Activated CD8-positive, alpha-beta memory T cell treated with anti-CD3 and anti-CD28 coated beads, Interleukin-2, amount 10 ng/mL, durations not matched to agents 7 days and 5 days (primary cell): ENCODE measurements around the gene JAK1. TPM values are rescaled to one million over a fixed set of nuclear protein-coding genes. Genes with fewer than 3 reads are reported as not detected.

Experiments
- ATAC-seq: fragments of 150-1000 bp; cut with Tn5 transposase; one replicate; pipeline ENCODE4 v1.10.0; 2021; ENCODE audit warnings: moderate library complexity
- CTCF ChIA-PET: fragments of 350-600 bp; sonication (Branson Sonifier 250); formaldehyde crosslinking; loops from one replicate; lab custom pipeline; 2021; ENCODE audit warnings: antibody characterized with exemption; lab: Charles Lee
- DNase-seq: peaks from one replicate; pipeline ENCODE4 v3.0.0-alpha.2; 2020
- H3K27ac Mint-ChIP-seq: one replicate; pipeline ENCODE4 v1.8.0; 2021; ENCODE audit warnings: mild to moderate bottlenecking, mixed read lengths
- H3K27me3 Mint-ChIP-seq: one replicate; pipeline ENCODE4 v1.8.0; 2021; ENCODE audit warnings: mixed read lengths
- H3K36me3 Mint-ChIP-seq: one replicate; pipeline ENCODE4 v1.8.0; 2021; ENCODE audit warnings: mild to moderate bottlenecking, mixed read lengths
- H3K4me1 Mint-ChIP-seq: one replicate; pipeline ENCODE4 v1.8.0; 2021; ENCODE audit warnings: mixed read lengths
- H3K4me3 Mint-ChIP-seq: one replicate; pipeline ENCODE4 v1.8.0; 2021; ENCODE audit warnings: mild to moderate bottlenecking, moderate library complexity, mixed read lengths
- H3K9me3 Mint-ChIP-seq: one replicate; pipeline ENCODE4 v1.8.0; 2022; ENCODE audit warnings: low read depth, mixed read lengths
- total RNA-seq, 2 experiments: library from RNA; stranded (reverse); gene quantifications; one replicate each; pipeline ENCODE4 v1.2.3, GENCODE V29; 2021

Gene JAK1
- total RNA-seq, 2 experiments from 2014 or later = 166 to 173 TPM

DNA sequence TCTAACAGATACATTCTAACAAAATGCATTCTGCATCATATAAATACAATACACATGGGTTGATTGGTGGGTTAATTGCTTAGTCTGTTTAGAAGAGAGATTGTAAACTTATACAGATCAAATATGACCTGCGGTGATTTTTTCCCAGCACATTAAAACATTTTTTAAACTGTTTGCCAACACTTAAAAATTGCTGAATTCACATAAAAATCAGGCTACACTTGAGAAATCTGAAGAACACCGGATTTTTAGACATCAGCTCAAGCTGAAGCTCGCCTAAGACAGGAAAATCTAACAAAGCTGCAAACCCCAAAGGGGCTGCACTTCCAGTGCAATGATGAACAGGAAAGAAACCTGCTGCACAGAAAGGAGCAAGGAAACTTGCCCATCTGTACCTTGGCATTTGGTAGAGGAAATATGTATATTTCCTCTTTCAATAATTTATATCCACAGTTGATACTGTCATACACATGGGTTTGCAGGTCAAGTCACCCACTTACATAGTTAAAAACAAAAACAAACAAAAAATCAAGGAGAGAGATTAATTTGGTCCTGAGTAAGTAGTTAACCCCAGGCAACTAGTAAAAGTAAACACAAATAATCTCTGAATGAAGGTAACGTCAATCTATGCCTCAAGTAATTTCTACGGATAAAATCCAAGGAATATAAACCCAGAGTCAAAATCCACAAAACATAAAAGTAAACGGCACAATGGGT lies 30.4 kb upstream of the JAK1 start:
- CTCF ChIA-PET = no interaction called here
- no peak for ATAC-seq
- Mint-ChIP-seq H3K4me1 (peaks cover 10% of the 10 kb centered on the region), H3K9me3 (peaks cover 5% of the 10 kb centered on the region), H3K36me3 (peaks cover 7% of the 10 kb centered on the region), H3K27ac (no peak overlapping the region), H3K4me3 (no peak overlapping the region), H3K27me3 (peaks cover 4% of the 10 kb centered on the region)
- no peak for DNase-seq

DNA sequence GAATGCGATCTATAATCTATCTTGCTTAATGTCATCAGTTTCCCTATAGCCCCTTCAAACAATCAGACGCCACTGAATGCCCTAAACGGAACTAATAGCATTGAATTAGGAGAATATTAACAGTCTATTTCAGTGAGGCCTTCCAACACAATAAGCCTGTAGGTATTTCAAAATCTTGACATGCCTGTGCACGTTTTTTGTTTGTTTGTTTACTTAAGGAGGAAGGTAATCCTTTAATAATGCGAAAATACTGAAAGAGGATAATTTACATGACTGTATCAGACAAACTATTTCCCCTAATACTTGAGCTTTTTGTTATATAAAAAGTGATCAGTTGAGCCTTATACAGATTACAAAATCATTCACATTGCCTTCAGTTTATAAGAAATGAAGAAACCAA lies 29.0 kb upstream of the JAK1 start:
- H3K36me3 Mint-ChIP-seq = peaks cover 7% of the 10 kb centered on the region
- no peaks in the 10 kb centered on the region for H3K4me1 Mint-ChIP-seq
- peaks cover 5% of the 10 kb centered on the region for H3K9me3 Mint-ChIP-seq
- CTCF ChIA-PET = no interaction called here
- no peak overlapping the region for H3K4me3 Mint-ChIP-seq
- no peak for DNase-seq
- H3K27me3 Mint-ChIP-seq = peaks cover 4% of the 10 kb centered on the region
- no peak overlapping the region for H3K27ac Mint-ChIP-seq
- no peak for ATAC-seq

DNA sequence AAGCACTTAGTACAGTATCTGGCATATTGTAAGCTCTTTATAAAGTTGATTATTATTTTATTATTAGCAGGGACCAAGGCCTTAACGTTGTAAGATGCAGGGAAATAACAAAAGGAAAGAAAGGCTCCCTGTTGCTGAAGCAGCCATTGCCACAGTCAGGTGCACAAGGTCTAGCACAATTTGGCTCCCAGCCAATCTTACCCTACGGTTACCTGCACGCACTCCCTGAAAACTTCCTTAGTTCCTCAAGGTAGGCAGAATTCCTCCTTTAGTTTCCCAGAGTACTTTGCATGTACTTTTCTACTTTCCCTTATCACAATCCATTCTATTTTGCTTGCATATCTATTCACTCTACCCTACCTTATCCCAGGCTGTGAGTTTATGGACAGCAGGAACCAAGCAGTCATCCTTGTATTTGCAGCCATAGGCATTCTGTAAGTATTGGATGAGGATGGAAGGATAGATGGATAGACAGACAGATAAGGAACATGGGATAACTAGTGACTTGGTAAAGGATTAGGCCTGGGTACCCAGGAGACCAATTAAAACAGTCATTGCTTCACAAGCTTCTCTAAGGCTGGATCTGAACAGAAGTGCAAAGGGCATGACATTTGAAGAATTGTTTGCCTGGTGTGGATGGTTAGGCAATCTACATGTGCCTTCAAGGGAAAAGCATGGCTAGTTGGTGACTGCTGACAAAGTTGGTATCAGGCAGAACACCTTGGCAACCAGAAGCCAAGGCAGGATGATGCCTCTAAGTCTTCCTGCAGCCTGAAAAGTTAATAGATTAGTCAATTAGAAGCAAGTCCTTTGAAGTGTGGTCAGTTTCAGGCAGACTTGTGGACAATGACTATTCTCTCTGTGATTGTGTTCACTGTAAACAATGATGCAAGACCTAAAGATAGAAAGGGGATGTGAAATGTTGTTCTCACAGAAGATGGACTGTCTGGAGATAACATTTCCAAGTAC lies 20.8 kb upstream of the JAK1 start:
- CTCF ChIA-PET = interaction anchor here (1.0 kb wide), 1 partner anchor 20 kb away, joined by 4 read pairs; no protein-coding TSS in a partner anchor
- no peak overlapping the region for H3K27ac Mint-ChIP-seq
- no peak overlapping the region for H3K4me3 Mint-ChIP-seq
- no peak for ATAC-seq
- no peaks in the 10 kb centered on the region for H3K9me3 Mint-ChIP-seq
- DNase-seq = no peak
- H3K36me3 Mint-ChIP-seq = no peaks in the 10 kb centered on the region
- no peaks in the 10 kb centered on the region for H3K27me3 Mint-ChIP-seq
- peaks cover 6% of the 10 kb centered on the region for H3K4me1 Mint-ChIP-seq

DNA sequence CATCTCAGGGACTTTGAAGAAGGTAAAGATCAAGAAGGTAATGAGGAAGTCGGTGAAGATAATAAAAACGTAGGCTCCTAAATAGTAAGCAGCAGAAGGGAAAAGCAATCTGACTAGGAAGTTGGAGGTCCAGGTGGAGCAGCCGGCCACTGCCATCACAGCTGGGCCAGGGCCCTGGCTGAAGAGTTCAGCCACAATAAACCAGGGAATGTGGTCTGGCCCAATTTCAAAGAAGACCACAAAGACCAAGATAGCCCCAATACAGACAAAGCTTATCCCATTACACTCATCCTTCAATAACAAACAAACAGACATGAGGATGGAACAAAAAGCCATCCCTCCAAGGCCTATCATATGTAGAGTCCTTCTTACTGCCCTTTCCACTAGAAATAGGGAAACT lies 18.4 kb upstream of the JAK1 start:
- Mint-ChIP-seq H3K27me3 (no peaks in the 10 kb centered on the region), H3K4me1 (peaks cover 15% of the 10 kb centered on the region), H3K36me3 (no peaks in the 10 kb centered on the region), H3K4me3 (no peak overlapping the region), H3K27ac (no peak overlapping the region), H3K9me3 (no peaks in the 10 kb centered on the region)
- CTCF ChIA-PET = interaction anchor here (1.1 kb wide), 1 partner anchor 17 kb away, joined by 4 read pairs; no protein-coding TSS in a partner anchor
- DNase-seq (no peak), ATAC-seq (no peak)

DNA sequence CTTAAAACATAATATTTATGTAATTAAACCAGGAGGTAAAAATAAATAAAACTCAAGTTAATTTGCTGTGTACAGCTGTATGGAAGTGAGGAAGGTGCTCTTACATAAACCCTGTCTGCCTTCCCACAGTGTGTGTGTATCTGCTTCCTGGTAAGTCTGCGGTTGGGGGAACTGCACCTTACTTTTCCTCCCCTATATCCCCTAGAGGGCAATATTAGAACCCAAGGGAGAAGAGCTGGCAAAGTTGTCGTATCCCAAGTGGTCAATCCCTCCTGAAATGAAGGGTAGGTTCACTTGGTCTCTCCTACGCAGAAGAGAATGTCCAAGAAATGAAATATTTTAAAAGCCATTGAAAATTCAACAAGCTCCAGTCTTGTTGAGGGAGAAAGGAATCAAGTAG lies 17.8 kb upstream of the JAK1 start:
- H3K9me3 Mint-ChIP-seq = no peaks in the 10 kb centered on the region
- no peak overlapping the region for H3K27ac Mint-ChIP-seq
- peaks cover 15% of the 10 kb centered on the region for H3K4me1 Mint-ChIP-seq
- H3K27me3 Mint-ChIP-seq = no peaks in the 10 kb centered on the region
- no peaks in the 10 kb centered on the region for H3K36me3 Mint-ChIP-seq
- CTCF ChIA-PET = interaction anchor here (1.1 kb wide), 1 partner anchor 18 kb away, joined by 4 read pairs; no protein-coding TSS in a partner anchor
- DNase-seq (no peak), ATAC-seq (no peak)
- no peak overlapping the region for H3K4me3 Mint-ChIP-seq

DNA sequence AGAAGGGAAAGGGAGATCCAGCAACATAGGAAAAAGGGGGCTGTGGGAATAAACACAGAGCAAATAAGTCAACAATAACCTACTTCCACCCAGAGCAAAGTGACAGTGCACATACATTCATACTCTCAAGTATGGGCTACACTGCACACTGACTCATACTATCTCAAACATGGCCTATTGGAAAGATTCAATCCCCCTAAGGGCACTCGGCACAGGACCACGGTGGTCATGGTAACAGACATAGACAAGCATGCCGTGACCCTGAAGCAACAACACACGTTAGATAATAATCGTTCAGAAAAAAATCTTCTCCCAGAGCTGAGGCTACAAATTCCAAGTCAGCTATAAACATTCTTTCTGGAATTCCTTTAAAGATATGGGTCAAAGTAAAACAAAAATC lies 16.8 kb upstream of the JAK1 start:
- CTCF ChIA-PET = no interaction called here
- no peak overlapping the region for H3K27ac Mint-ChIP-seq
- H3K36me3 Mint-ChIP-seq = no peaks in the 10 kb centered on the region
- H3K9me3 Mint-ChIP-seq = no peaks in the 10 kb centered on the region
- DNase-seq = no peak
- ATAC-seq = no peak
- peaks cover 15% of the 10 kb centered on the region for H3K4me1 Mint-ChIP-seq
- no peaks in the 10 kb centered on the region for H3K27me3 Mint-ChIP-seq
- no peak overlapping the region for H3K4me3 Mint-ChIP-seq

DNA sequence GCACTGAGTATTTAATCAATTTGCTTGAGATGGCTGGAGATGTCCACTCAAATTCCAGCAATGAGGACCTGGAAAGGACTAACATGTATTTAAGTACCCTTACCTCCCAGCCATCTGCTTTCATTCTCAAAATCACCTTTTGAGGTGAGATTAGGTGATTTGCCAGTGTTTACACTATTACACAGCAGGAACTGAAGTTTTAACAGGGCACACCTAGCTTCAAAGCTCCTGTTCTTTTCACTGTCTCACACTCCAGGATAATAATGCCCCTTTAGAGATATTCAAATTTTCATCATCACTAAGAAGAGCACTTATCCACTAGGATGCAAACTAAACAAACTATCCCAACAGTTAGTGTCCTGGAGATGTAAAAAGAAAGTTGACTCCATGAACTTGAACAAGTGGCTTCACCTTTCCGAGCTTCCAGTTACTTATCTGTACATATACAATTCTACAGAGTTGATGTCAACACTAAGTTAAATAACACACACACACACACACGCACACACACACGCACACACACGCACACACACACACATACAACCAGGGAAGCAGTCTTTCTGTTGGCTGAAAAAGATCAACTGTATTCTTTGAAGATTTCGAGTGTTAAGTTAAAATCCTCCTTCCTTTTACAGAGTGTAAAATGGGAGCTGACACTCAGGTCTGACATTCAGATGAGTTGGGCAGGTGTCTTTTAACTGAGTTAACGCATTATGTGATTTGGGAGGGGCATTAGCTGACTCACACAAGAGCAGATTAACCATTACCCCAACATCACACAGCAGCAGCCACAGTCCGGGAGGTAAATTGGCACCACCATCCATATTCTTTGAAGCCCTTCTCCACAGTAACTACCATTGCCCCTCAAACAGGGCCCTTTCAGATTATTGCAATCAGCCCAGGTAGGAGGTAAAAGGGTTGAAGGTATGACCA lies 15.5 kb upstream of the JAK1 start:
- no peaks in the 10 kb centered on the region for H3K36me3 Mint-ChIP-seq
- CTCF ChIA-PET = no interaction called here
- H3K9me3 Mint-ChIP-seq = no peaks in the 10 kb centered on the region
- H3K27me3 Mint-ChIP-seq = no peaks in the 10 kb centered on the region
- no peak overlapping the region for H3K27ac Mint-ChIP-seq
- ATAC-seq (no peak), DNase-seq (no peak)
- peaks cover 11% of the 10 kb centered on the region for H3K4me1 Mint-ChIP-seq
- H3K4me3 Mint-ChIP-seq = no peak overlapping the region

DNA sequence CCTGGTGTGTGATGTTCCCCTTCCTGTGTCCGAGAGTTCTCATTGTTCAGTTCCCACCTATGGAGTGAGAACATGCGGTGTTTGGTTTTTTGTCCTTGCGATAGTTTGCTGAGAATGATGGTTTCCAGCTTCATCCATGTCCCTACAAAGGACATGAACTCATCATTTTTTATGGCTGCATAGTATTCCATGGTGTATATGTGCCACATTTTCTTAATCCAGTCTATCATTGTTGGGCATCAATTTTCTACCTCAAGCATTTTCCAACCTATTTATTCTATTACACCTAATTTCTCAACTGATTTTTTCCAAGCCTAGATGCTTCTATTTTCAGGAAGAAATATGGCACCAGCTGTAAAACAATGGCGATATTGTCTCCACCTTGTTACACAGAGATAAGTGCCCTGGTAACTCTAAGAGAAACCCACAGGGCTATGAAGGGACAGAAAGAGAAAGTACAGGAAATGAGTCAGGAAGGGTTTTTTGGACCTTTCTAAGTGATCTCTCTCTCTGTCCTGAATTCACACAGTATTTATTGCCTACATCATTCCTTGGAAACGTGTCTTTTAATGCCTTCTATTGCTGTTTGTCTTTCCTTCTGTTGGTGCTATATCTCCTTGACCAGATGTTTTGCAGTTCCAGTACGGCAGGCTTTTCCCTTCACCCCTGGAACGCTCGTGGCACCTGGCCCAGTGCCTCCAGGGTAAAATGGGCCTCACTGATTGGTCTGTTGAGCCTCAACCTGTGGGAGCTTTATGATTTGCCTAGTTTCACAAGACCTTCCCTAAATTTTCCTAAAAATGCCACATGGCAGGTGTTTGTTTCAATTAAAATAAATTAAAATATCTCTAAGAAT lies 14.6 kb upstream of the JAK1 start:
- H3K4me3 Mint-ChIP-seq = no peak overlapping the region
- no peak overlapping the region for H3K27ac Mint-ChIP-seq
- no peaks in the 10 kb centered on the region for H3K9me3 Mint-ChIP-seq
- ATAC-seq (peak; percentile 39), DNase-seq (no peak)
- no peaks in the 10 kb centered on the region for H3K36me3 Mint-ChIP-seq
- no peaks in the 10 kb centered on the region for H3K27me3 Mint-ChIP-seq
- CTCF ChIA-PET = no interaction called here
- peaks cover 11% of the 10 kb centered on the region for H3K4me1 Mint-ChIP-seq

DNA sequence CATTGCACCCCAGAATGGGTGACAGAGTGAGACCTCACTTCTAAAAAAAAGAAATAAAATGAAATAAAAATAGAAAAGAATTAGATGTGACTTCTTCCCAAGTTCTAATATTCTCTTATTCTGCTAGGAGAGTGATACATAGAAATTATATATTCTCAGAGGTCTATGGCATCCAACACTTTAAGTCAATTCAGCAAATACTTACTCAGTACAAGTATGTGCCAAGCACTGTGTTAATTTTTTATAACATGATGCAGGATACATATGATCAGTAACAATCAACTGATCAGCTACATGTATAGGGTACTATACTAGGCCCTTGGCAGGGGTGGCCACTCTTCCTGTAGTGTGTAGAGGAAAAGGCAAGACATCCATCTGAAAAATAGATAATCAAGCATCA lies 13.0 kb upstream of the JAK1 start:
- H3K36me3 Mint-ChIP-seq = no peaks in the 10 kb centered on the region
- H3K4me3 Mint-ChIP-seq = no peak overlapping the region
- ATAC-seq (no peak), DNase-seq (no peak)
- H3K4me1 Mint-ChIP-seq = peaks cover 11% of the 10 kb centered on the region
- no peaks in the 10 kb centered on the region for H3K9me3 Mint-ChIP-seq
- H3K27me3 Mint-ChIP-seq = no peaks in the 10 kb centered on the region
- no peak overlapping the region for H3K27ac Mint-ChIP-seq
- CTCF ChIA-PET = no interaction called here

DNA sequence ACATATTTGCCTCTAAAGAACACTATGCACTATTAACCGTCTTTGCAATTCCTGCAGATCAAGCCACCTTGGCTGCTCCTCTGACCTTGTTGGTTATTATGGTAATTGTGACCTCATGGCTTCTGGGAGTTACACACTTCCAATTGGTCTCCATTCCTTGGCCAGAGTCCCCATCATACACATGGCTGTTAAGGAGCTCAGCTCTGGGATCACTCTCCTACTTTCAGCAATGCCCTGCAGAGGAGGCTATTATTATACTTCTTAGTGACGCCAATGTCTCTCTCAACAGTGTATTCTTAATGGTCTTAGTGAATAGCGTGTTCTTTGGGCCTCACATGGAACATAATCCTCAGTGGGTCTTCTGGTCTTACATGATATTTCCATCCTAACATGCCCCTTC lies 10.0 kb upstream of the JAK1 start:
- Mint-ChIP-seq H3K4me1 (peaks cover 9% of the 10 kb centered on the region), H3K27me3 (no peaks in the 10 kb centered on the region), H3K9me3 (no peaks in the 10 kb centered on the region), H3K36me3 (no peaks in the 10 kb centered on the region), H3K4me3 (no peak overlapping the region), H3K27ac (no peak overlapping the region)
- CTCF ChIA-PET = no interaction called here
- ATAC-seq (no peak), DNase-seq (no peak)

DNA sequence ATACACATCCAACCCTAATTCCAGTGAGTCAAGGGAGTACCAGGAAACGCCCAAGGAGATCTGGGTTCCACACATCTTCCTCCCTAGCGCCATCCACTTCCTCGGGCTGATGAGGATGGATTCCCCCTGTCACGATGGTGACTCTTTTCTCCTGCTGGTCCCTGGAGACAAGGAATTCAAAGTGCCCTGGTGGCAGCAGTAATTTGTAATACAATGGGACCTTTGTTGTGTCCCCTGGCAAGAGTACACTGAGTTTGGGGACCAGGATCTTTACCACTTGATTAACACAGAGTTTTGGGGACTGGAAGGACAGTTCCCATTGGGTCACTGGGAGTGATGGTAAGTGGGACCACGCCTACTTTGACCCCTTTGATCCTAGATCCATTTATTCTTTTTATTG lies 9.4 kb upstream of the JAK1 start:
- CTCF ChIA-PET = no interaction called here
- no peak overlapping the region for H3K4me3 Mint-ChIP-seq
- no peaks in the 10 kb centered on the region for H3K9me3 Mint-ChIP-seq
- H3K27ac Mint-ChIP-seq = no peak overlapping the region
- H3K27me3 Mint-ChIP-seq = no peaks in the 10 kb centered on the region
- peaks cover 3% of the 10 kb centered on the region for H3K4me1 Mint-ChIP-seq
- no peaks in the 10 kb centered on the region for H3K36me3 Mint-ChIP-seq
- DNase-seq (no peak), ATAC-seq (no peak)

DNA sequence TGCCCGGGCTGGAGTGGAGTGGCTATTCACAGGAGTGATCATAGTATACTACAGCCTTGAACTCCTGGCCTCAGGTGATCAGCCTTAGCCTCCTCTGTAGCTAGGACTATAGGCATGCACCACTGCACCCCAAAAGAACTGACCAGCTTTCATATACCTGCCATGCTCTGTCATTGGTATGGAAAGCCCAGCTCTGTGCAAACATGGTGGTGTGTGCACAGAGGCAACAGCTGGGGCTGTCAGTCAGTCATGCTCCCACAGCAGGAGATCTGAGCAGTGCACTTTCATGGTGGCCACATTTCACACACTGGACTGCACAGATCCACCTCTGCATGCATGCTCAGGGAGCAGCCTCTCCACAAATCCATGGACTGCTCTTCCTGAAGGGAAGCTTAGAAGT lies 8.8 kb upstream of the JAK1 start:
- Mint-ChIP-seq H3K36me3 (no peaks in the 10 kb centered on the region), H3K27me3 (no peaks in the 10 kb centered on the region), H3K4me3 (no peak overlapping the region), H3K4me1 (no peaks in the 10 kb centered on the region), H3K9me3 (no peaks in the 10 kb centered on the region), H3K27ac (no peak overlapping the region)
- CTCF ChIA-PET = no interaction called here
- ATAC-seq (no peak), DNase-seq (no peak)
